SK-N-SH (cell line): Measurements from ENCODE around the gene ARF1. TPM values are rescaled to one million over a fixed set of nuclear protein-coding genes. Genes with fewer than 3 reads are reported as not detected.

Experiments
- CTCF ChIA-PET: fragments of 300-600, 350-600 bp; formaldehyde crosslinking; extraction: SDS; loops from one replicate; lab custom pipeline; 2021; lab: Yijun Ruan, JAX
- POLR2A ChIA-PET: fragments of 350-600 bp; sonication (Branson Sonifier 250); formaldehyde crosslinking; extraction: SDS; loops from one replicate; lab custom pipeline; 2020; ENCODE audit warnings: antibody characterized with exemption, inconsistent platforms; lab: Yijun Ruan, JAX
- DNase-seq: peaks from one replicate; pipeline ENCODE4 v3.0.0; 2012
- H2AFZ ChIP-seq: fragments of 200-600 bp; sonication (generic); 2 replicates; pipeline ENCODE4 v1.8.1; 2016; ENCODE audit warnings: antibody characterized with exemption, mild to moderate bottlenecking, low read depth
- H3F3A ChIP-seq: fragments of 200-600 bp; sonication (generic); replicated peaks from 2 replicates; pipeline ENCODE3; 2016; ENCODE audit warnings: antibody characterized with exemption, mild to moderate bottlenecking; ENCODE audit not compliant: insufficient read depth
- H3K27ac ChIP-seq, 2 experiments: fragments of 200-500 bp in 1 of 2; fragments of 200-600 bp in 1 of 2; sonication (Bioruptor generic) in 1 of 2; sonication (generic), shearing (Covaris generic) in 1 of 2; 2 replicates each; pipeline versions ENCODE4 v1.5.1 to v1.6.1; 2014 to 2016; ENCODE audit warnings: low read depth in 2 of 2, inconsistent platforms in 1 of 2, low read length in 1 of 2, mild to moderate bottlenecking in 1 of 2, mixed read lengths in 1 of 2
- H3K27me3 ChIP-seq: fragments of 200-600 bp; sonication (generic), shearing (Covaris generic); 2 replicates; pipeline ENCODE4 v1.6.1; 2016; ENCODE audit warnings: mixed run types; ENCODE audit not compliant: insufficient read depth
- H3K36me3 ChIP-seq, 2 experiments: fragments of 200-500 bp in 1 of 2; fragments of 200-600 bp in 1 of 2; sonication (Bioruptor generic) in 1 of 2; sonication (generic) in 1 of 2; replicated peaks in 1 of 2; 2 replicates each; pipeline versions ENCODE3 to v1.5.1; 2014 to 2016; ENCODE audit warnings: low read length in 1 of 2, mild to moderate bottlenecking in 1 of 2; ENCODE audit not compliant: insufficient read depth in 2 of 2, control insufficient read depth in 1 of 2
- H3K4me1 ChIP-seq, 2 experiments: fragments of 200-500 bp in 1 of 2; fragments of 200-600 bp in 1 of 2; sonication (Bioruptor generic) in 1 of 2; sonication (generic), shearing (Covaris generic) in 1 of 2; 2 replicates each; pipeline versions ENCODE4 v1.5.1 to v1.6.1; 2014 to 2016; ENCODE audit warnings: low read depth in 1 of 2, low read length in 1 of 2, mixed run types in 1 of 2; ENCODE audit not compliant: insufficient read depth in 2 of 2, control insufficient read depth in 1 of 2
- H3K4me2 ChIP-seq: fragments of 200-600 bp; sonication (generic), shearing (Covaris generic); 2 replicates; pipeline ENCODE4 v1.6.1; 2017; ENCODE audit warnings: mixed run types
- H3K4me3 ChIP-seq, 2 experiments: fragments of 200-500 bp in 1 of 2; fragments of 200-600 bp in 1 of 2; sonication (Bioruptor generic) in 1 of 2; sonication (generic), shearing (Covaris generic) in 1 of 2; 2 replicates each; pipeline versions ENCODE4 v1.5.1 to v1.8.1; 2014 to 2016; ENCODE audit warnings: low read depth in 2 of 2, inconsistent platforms in 1 of 2, low read length in 1 of 2, mild to moderate bottlenecking in 1 of 2, mixed read lengths in 1 of 2, moderate library complexity in 1 of 2
- H3K79me2 ChIP-seq: fragments of 200-600 bp; sonication (generic); 2 replicates; pipeline ENCODE4 v1.8.1; 2017; ENCODE audit warnings: mild to moderate bottlenecking; ENCODE audit not compliant: insufficient read depth
- H3K9ac ChIP-seq: fragments of 200-600 bp; sonication (generic); 2 replicates; pipeline ENCODE4 v1.6.1; 2017; ENCODE audit warnings: mixed run types
- H3K9me2 ChIP-seq: fragments of 200-600 bp; sonication (generic); 2 replicates; pipeline ENCODE4 v1.6.1; 2017; ENCODE audit warnings: mixed run types
- H3K9me3 ChIP-seq: fragments of 200-600 bp; sonication (generic); 2 replicates; pipeline ENCODE4 v1.6.1; 2017; ENCODE audit warnings: mixed run types, mild to moderate bottlenecking, moderate library complexity
- H4K20me1 ChIP-seq: fragments of 200-600 bp; sonication (generic); 2 replicates; pipeline ENCODE4 v1.6.1; 2017; ENCODE audit warnings: mild to moderate bottlenecking, mixed run types; ENCODE audit not compliant: insufficient read depth
- CTCF ChIP-seq: fragments of 200-600 bp; sonication (generic); IDR thresholded peaks from 2 replicates; pipeline ENCODE4 v1.6.1; 2017; ENCODE audit warnings: antibody characterized with exemption, mild to moderate bottlenecking, moderate library complexity
- EP300 ChIP-seq, 2 experiments: IDR thresholded peaks; 2 replicates each; pipeline versions ENCODE4 v1.4.0 to v1.6.1; 2012; ENCODE audit warnings: borderline replicate concordance in 1 of 2, low read depth in 1 of 2, low read length in 1 of 2
- EZH2phosphoT487 ChIP-seq: fragments of 200-600 bp; sonication (generic); IDR thresholded peaks from 2 replicates; pipeline ENCODE4 v1.6.1; 2017; ENCODE audit warnings: low read depth, mixed run types, mild to moderate bottlenecking, antibody characterized with exemption, moderate library complexity, borderline replicate concordance
- FOSL2 ChIP-seq: IDR thresholded peaks from 2 replicates; pipeline ENCODE4 v1.4.0; 2012; ENCODE audit warnings: low read depth, mild to moderate bottlenecking, moderate library complexity, borderline replicate concordance
- RFX5 ChIP-seq: IDR thresholded peaks from 2 replicates; pipeline ENCODE4 v1.6.1; 2012; ENCODE audit warnings: mild to moderate bottlenecking, improper control_type of control experiment, low read length
- SIN3A ChIP-seq: IDR thresholded peaks from 2 replicates; pipeline ENCODE4 v1.6.1; 2012; ENCODE audit warnings: low read depth, mild to moderate bottlenecking, low read length, moderate library complexity, borderline replicate concordance
- TAF1 ChIP-seq: IDR thresholded peaks from 2 replicates; pipeline ENCODE4 v1.6.1; 2012; ENCODE audit warnings: low read depth, mild to moderate bottlenecking, low read length, moderate library complexity, borderline replicate concordance
- USF1 ChIP-seq: IDR thresholded peaks from 2 replicates; pipeline ENCODE4 v1.4.0; 2012; ENCODE audit warnings: low read depth, borderline replicate concordance
- USF2 ChIP-seq: fragments of 150-350 bp; IDR thresholded peaks from 2 replicates; pipeline ENCODE4 v1.6.1; 2017; ENCODE audit warnings: antibody characterized with exemption, low read length, low read depth, borderline replicate concordance
- ZBTB33 ChIP-seq: IDR thresholded peaks from 2 replicates; pipeline ENCODE4 v1.4.0; 2012; ENCODE audit warnings: low read depth, borderline replicate concordance
- WGBS: methylation state at CpG from one replicate; pipeline ENCODE4 v1.1.6; 2017; ENCODE audit warnings: low lambda C conversion rate; 5-methylcytosine and 5-hydroxymethylcytosine counted together
- polyA plus RNA-seq, 3 experiments: library from polyadenylated mRNA; depleted of rRNA; stranded (reverse); fragments of >200 nt; gene quantifications; 2 replicates each; pipeline ENCODE4 v1.2.3, GENCODE V29; 2012

Gene ARF1
- polyA plus RNA-seq, 1 of the 3 experiments (the other 2 are of a cell fraction), result 713 TPM

- WGBS, result 57% methylated on average over 5 of the region's 5 CpGs
- ChIA-PET CTCF (interaction anchor here (1.1 kb wide), 1 partner anchor 36 kb away, joined by 3 read pairs; no protein-coding TSS in a partner anchor), POLR2A (no interaction called here)
- DNase-seq, result no peak
- Histone ChIP-seq H3K79me2 (no peaks in the 10 kb centered on the region), H3K4me2 (no peak overlapping the region), H4K20me1 (no peaks in the 10 kb centered on the region), H3K4me3 (no peak overlapping the region), H3K27me3 (no peaks in the 10 kb centered on the region; the same call in 1 of the 2 replicates), H3K9me2 (no peaks in the 10 kb centered on the region), H2AFZ (no peak overlapping the region), H3K9ac (no peak overlapping the region), H3K4me1 (no peaks in the 10 kb centered on the region), H3K9me3 (no peaks in the 10 kb centered on the region), H3F3A (no peaks in the 10 kb centered on the region), H3K36me3 (no peaks in the 10 kb centered on the region), H3K27ac (no peak overlapping the region)
- TF ChIP-seq CTCF (no peak), EP300 (IDR thresholded peaks at IDR 0.05; ENCODE audit: borderline replicate concordance in 1 of 2, low read depth in 1 of 2, low read length in 1 of 2) (no peak), TAF1 (no peak), SIN3A (no peak), ZBTB33 (no peak), RFX5 (no peak), FOSL2 (no peak), USF2 (no peak), USF1 (no peak), EZH2phosphoT487 (no peak)
These were observed 46.7 kb upstream of the ARF1 start for GRCh38 chr1:228035844-228036243.
